H54 (cell line): Measurements from ENCODE around the gene FAF2.

ENCODE experiments used
- DNase-seq: peaks from one replicate; pipeline ENCODE4 v3.0.0; 2011; ENCODE audit warnings: low spot score, mixed read lengths; ENCODE audit not compliant: insufficient read length
- FAIRE-seq: peaks from 3 replicates; lab custom pipeline; 2011; peaks lifted over from hg19 to GRCh38; lab: Jason Lieb, UNC
- POLR2A ChIP-seq: IDR thresholded peaks from 2 replicates; pipeline ENCODE4 v1.6.1; 2011; ENCODE audit warnings: low read depth, mild to moderate bottlenecking, low read length

FAF2 gene

DNA sequence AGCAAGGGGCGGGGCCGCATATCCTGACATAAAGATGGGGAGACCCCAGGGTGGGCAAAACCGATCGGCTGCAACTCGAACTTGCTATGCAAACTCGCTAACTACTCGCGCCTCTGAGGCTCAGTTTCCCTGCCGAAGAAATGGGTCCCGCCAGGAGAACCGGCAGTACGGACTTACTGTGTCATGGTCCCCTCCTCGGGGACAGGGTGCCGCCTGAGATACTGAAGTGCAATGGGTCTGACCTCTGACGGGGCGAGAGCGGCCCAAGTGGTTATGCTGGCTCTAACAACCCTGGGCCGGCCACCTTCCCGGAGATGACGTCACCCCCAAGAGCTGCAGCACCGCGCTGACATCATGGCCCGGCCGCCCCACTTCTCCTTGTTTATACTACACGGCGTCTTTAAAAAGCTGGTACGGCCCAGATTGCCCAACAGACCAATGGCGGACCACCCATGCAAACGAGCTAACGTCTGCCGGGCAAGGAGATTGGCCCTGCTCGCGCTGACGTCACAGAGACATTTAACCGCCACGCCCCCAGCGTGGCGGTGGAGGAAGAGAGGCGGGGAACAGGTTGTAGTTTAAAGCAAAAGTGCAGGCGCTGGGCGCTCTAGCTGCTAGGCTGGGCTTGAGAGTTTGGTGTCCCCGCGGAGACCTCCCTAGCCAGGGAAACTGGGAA is 89.5 kb downstream of the FAF2 start:
- peak; percentile 11 for FAIRE-seq
- peak; percentile 92 for DNase-seq
- TF ChIP-seq POLR2A: peak; percentile 33; the same call in 1 of the 2 replicates

- TF ChIP-seq POLR2A: no peak
- no peak for FAIRE-seq
Measured at GRCh38 chr5:176538230-176538988, 90.2 kb downstream of the FAF2 start.

GRCh38 chr5:176538989-176539384 is 90.8 kb downstream of the FAF2 start:
- FAIRE-seq (no peak), DNase-seq (no peak)
- no peak for TF ChIP-seq POLR2A

More at GRCh38 chr5:176538230-176538988, 90.2 kb downstream of the FAF2 start:
- no peak for DNase-seq

DNA sequence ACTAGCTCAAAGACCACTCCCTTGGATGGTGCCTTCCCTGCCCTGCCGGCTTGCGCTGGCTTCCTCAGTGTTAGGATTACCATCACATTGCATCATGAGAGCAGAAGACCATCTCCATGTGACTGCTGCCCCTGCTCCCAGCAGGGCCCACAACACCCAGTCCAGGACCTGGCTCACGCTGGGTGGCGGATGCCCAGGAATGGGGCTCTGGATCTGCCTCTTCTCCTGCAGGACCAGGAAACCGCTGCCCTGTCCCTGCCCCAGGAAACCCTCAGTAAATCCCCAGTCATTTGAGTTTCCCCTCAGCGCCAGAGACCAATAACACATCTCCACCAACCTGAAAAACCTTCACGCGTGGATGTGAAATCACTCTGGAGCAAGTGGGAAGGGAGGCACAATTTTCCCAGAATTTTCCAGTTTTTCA is 92.3 kb downstream of the FAF2 start:
- TF ChIP-seq POLR2A: no peak
- DNase-seq (no peak), FAIRE-seq (no peak)

DNA sequence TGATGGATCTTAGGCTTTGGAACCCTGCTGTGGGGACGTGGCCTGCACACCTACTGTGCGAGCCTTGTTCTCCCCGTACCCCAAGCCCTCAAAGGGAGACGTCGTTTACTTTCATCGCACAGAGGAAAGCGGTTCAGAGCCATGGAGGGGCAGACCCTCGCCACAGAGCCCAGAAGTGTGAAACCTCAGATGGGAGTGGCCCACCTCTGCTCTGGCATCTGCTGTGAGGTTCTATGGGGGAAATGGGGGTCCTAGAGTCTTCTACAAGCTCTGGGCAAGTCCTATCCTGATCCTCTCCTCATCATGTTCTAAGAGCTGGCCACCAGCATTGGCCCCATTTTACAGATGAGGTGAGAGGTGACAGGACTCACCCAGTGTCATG is 92.8 kb downstream of the FAF2 start:
- no peak for TF ChIP-seq POLR2A
- FAIRE-seq (no peak), DNase-seq (no peak)

GRCh38 chr5:176541338-176542134 is 93.4 kb downstream of the FAF2 start:
- DNase-seq: no peak
- FAIRE-seq: no peak
- TF ChIP-seq POLR2A: no peak

DNA sequence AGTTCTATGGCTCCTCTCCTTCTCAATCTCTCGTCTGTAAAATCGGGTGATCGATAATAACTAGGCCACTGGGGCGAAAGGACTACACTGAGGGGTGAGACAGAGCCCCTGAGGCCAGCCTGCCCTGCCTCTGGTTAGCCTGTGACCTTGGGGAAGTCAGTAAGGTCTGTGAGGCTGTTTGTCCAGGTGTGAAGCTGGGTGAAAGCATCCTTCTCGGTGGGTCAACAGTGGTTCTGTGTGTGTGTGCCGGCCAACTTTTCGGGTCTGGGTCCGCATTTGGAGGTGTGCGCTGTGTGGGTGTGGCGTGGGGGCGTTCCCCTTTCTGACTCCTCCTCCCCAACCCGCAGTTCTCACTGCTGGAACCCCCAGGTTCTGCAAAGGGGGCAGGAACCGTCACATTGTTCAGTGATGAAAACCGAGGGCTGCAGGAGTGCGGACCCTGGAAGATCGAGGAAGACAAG is 94.0 kb downstream of the FAF2 start:
- DNase-seq: no peak
- no peak for TF ChIP-seq POLR2A
- no peak for FAIRE-seq

DNA sequence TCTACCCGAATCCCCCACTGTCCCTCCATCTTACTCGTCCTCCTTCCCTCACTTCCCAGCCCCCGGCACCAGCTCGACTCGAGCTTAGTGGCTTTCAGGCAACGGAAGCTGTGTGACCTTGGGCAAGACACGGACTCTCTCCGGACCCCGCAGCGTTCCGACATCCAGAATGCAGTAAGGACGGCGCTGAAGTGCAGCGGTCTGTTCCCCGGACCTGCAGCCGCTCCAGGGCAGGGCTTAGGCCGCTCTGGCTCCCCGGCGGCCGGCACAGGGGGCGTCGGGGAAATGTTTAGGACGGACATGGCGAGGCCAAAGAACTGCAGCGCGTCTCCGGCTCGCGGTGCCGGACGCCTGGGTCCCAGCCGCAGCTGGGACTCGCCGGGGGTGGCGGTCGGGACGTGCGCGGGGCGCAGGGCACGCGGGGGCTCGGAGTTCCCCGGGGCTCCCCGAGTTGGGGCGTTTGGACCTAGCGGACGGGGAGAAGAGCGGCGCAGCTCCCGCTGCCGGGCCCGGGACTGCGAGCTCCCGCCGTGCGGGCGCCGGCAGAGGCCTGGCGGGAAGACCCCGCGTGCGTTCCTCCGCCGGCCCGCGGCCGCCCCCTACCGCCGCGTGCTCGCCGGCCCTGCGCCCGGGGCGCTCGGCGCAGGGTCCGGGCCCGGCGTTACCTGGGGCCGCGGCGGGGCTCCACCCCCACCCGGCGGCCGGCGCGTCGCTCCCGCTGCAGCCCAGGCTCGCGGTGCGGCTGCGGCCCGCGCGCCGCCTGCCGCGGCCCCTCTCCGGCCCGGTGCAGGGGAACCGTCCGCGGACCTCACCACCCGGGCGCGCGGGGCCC is 94.6 kb downstream of the FAF2 start:
- DNase-seq (no peak), FAIRE-seq (no peak)
- TF ChIP-seq POLR2A: no peak

- TF ChIP-seq POLR2A: peak; percentile 70
- DNase-seq: peak; percentile 70
- FAIRE-seq: no peak
Measured at GRCh38 chr5:176543428-176544182, 95.4 kb downstream of the FAF2 start.

- DNase-seq (no peak), FAIRE-seq (no peak)
- no peak for TF ChIP-seq POLR2A
Measured at GRCh38 chr5:176545388-176545736, 97.2 kb downstream of the FAF2 start.

DNA sequence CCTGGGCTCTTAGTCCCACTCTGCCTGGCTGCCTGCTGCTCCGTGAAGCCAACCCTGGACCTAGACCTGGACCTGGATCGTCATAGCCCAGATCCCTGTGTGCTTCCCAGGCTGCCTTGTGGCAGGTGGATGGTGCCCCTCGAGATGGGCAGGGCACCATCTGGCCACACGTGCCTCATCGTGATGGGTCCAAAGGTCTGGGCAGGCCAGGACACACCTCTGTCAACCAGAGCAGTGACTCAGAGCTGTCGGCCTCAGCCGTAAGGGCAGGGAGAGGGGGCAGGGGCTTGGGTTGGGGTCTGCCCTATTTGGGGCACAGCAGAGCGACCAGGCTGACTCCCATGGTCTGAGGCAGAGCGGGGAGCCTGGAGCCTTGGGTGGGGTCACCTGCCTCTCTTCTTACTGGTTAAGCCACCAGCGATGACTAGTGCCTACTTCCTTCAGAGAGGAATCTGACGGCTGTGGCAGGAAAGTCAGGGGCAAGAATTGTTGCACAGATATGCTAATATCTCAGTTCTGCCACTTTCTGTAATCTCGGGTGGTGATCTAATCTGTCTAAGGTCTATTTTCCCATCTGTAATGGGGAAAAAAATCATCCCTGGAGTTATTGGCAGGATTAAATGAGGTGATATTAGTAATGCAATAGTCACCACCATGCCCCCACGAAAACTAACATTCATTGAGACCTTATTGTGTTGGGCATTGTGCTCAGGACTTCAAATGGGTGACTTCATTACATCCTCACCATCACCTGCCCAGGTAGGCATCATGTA is 97.7 kb downstream of the FAF2 start:
- no peak for FAIRE-seq
- no peak for TF ChIP-seq POLR2A
- no peak for DNase-seq

DNA sequence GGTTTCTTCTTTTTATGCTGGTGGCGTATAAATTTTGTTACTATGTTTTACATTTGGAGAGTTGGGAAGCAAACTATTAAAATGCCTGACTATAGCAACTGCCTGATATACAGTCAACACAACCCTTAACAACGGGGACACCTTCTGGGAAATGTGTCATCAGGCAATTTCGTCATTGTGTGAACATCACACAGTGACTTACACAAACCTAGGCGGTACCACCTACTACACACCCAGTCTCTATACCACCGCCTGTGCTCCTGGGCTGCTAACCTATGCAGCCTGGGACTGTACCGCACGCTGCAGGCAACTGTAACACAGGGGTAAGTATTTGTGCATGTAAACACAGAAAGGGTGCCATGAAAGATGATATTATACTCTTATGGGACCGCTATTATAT is 99.6 kb downstream of the FAF2 start:
- no peak for DNase-seq
- no peak for TF ChIP-seq POLR2A
- no peak for FAIRE-seq
